Neural cell (in vitro differentiated cells): ENCODE results near the gene SPI1.

ENCODE experiments used
- CTCF ChIP-seq: fragments of 450-650 bp; IDR thresholded peaks from 2 replicates; pipeline ENCODE4 v1.5.1; 2014; ENCODE audit warnings: antibody characterized with exemption, mild to moderate bottlenecking, moderate library complexity; ENCODE audit not compliant: poor library complexity, severe bottlenecking
- EP300 ChIP-seq: fragments of 450-650 bp; conservative IDR thresholded peaks from 2 replicates; pipeline ENCODE4 v1.6.1; 2014; ENCODE audit warnings: antibody characterized with exemption, mild to moderate bottlenecking, moderate library complexity; ENCODE audit not compliant: poor library complexity, severe bottlenecking
- POLR2AphosphoS5 ChIP-seq: IDR thresholded peaks from 2 replicates; pipeline ENCODE4 v1.6.1; 2012
- SMC3 ChIP-seq: fragments of 450-650 bp; conservative IDR thresholded peaks from 2 replicates; pipeline ENCODE4 v1.6.1; 2014; ENCODE audit warnings: antibody characterized with exemption, mild to moderate bottlenecking, moderate library complexity; ENCODE audit not compliant: poor library complexity
- TAF1 ChIP-seq: IDR thresholded peaks from 2 replicates; pipeline ENCODE4 v1.6.1; 2012; ENCODE audit warnings: low read depth
- TF ChIP-seq, protein P1 (sequence below): IDR thresholded peaks from 2 replicates; pipeline ENCODE4 v1.6.1; 2012; ENCODE audit warnings: borderline replicate concordance

DNA sequence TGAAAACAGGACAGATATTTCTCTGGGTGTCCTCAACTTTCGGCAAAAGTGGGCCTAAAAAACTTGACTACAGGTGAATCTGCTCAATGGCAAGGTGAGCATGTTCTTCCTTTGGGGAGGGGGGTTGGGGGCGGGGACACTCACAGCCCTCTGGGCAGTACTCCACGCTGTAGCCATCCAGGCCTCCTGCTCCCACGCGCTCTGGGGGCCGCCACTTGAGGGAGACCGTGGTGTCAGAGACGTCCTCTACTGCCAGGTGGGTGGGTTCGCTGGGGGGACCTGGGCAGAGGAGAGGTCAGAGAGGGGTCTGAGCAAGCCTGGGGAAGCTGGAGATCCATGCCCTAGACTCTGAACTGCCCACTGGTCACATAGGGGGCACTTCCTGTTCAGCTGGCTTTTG is 42.6 kb downstream of the SPI1 start:
- no peak for TF ChIP-seq CTCF
- no peak for TF ChIP-seq POLR2AphosphoS5
- TF ChIP-seq, protein P1, sequence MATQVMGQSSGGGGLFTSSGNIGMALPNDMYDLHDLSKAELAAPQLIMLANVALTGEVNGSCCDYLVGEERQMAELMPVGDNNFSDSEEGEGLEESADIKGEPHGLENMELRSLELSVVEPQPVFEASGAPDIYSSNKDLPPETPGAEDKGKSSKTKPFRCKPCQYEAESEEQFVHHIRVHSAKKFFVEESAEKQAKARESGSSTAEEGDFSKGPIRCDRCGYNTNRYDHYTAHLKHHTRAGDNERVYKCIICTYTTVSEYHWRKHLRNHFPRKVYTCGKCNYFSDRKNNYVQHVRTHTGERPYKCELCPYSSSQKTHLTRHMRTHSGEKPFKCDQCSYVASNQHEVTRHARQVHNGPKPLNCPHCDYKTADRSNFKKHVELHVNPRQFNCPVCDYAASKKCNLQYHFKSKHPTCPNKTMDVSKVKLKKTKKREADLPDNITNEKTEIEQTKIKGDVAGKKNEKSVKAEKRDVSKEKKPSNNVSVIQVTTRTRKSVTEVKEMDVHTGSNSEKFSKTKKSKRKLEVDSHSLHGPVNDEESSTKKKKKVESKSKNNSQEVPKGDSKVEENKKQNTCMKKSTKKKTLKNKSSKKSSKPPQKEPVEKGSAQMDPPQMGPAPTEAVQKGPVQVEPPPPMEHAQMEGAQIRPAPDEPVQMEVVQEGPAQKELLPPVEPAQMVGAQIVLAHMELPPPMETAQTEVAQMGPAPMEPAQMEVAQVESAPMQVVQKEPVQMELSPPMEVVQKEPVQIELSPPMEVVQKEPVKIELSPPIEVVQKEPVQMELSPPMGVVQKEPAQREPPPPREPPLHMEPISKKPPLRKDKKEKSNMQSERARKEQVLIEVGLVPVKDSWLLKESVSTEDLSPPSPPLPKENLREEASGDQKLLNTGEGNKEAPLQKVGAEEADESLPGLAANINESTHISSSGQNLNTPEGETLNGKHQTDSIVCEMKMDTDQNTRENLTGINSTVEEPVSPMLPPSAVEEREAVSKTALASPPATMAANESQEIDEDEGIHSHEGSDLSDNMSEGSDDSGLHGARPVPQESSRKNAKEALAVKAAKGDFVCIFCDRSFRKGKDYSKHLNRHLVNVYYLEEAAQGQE, result no peak
- TF ChIP-seq TAF1, result no peak
- no peak for TF ChIP-seq SMC3
- no peak for TF ChIP-seq EP300
